Measurements from ENCODE around the gene CPED1.

GRCh38 chr7:121157341-121157751 is 168.8 kb downstream of the CPED1 start:
- TF ChIP-seq, protein P1, sequence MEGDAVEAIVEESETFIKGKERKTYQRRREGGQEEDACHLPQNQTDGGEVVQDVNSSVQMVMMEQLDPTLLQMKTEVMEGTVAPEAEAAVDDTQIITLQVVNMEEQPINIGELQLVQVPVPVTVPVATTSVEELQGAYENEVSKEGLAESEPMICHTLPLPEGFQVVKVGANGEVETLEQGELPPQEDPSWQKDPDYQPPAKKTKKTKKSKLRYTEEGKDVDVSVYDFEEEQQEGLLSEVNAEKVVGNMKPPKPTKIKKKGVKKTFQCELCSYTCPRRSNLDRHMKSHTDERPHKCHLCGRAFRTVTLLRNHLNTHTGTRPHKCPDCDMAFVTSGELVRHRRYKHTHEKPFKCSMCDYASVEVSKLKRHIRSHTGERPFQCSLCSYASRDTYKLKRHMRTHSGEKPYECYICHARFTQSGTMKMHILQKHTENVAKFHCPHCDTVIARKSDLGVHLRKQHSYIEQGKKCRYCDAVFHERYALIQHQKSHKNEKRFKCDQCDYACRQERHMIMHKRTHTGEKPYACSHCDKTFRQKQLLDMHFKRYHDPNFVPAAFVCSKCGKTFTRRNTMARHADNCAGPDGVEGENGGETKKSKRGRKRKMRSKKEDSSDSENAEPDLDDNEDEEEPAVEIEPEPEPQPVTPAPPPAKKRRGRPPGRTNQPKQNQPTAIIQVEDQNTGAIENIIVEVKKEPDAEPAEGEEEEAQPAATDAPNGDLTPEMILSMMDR (IDR thresholded peaks at IDR 0.05): no peak
- TF ChIP-seq EP300 (IDR thresholded peaks at IDR 0.05) (no peak), POLR2A (IDR thresholded peaks at IDR 0.05) (no peak)

Data from tibial nerve (tissue), 4 donors.